ENCODE measurements around the gene CLCC1. TPM values are rescaled to one million over a fixed set of nuclear protein-coding genes. Genes with fewer than 3 reads are reported as not detected.

CLCC1 gene
- total and polyA plus RNA-seq, 2 experiments from 2014 or later: 16.6 to 18.4 TPM

DNA sequence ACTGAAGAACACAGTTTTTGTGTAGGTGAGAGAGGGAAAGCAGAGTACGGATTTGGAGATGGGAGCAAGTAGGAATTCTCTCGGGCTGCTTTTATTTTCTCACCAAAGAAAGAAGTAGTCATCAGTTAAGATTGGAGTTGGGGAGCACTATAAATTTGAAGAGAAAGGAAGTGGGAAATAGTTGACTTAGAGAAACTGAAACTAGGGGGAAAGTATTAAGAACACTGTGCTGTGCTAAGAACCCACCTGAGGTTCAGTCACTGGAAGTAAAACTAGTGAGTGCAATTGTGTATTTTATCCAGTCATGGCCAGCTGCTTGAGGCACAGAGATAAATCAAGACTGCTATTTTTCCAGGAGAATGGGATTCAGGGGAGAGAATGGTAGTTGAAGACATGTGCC, 37.4 kb downstream of the CLCC1 start:
- H3K4me1 Mint-ChIP-seq: no peaks in the 10 kb centered on the region
- H3K27ac ChIP-seq (ENCODE audit: low read depth): no peak overlapping the region
- no peak overlapping the region for H3K4me3 ChIP-seq
- H2AFZ ChIP-seq: no peak overlapping the region
- no peak for ATAC-seq
- peaks cover 21% of the 10 kb centered on the region for H3K36me3 ChIP-seq (ENCODE audit: insufficient read depth)
- no peaks in the 10 kb centered on the region for H3K27me3 ChIP-seq (ENCODE audit: insufficient read depth)
- no peaks in the 10 kb centered on the region for H3K4me1 ChIP-seq (ENCODE audit: insufficient read depth)
- TF ChIP-seq, protein P1, sequence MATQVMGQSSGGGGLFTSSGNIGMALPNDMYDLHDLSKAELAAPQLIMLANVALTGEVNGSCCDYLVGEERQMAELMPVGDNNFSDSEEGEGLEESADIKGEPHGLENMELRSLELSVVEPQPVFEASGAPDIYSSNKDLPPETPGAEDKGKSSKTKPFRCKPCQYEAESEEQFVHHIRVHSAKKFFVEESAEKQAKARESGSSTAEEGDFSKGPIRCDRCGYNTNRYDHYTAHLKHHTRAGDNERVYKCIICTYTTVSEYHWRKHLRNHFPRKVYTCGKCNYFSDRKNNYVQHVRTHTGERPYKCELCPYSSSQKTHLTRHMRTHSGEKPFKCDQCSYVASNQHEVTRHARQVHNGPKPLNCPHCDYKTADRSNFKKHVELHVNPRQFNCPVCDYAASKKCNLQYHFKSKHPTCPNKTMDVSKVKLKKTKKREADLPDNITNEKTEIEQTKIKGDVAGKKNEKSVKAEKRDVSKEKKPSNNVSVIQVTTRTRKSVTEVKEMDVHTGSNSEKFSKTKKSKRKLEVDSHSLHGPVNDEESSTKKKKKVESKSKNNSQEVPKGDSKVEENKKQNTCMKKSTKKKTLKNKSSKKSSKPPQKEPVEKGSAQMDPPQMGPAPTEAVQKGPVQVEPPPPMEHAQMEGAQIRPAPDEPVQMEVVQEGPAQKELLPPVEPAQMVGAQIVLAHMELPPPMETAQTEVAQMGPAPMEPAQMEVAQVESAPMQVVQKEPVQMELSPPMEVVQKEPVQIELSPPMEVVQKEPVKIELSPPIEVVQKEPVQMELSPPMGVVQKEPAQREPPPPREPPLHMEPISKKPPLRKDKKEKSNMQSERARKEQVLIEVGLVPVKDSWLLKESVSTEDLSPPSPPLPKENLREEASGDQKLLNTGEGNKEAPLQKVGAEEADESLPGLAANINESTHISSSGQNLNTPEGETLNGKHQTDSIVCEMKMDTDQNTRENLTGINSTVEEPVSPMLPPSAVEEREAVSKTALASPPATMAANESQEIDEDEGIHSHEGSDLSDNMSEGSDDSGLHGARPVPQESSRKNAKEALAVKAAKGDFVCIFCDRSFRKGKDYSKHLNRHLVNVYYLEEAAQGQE (IDR thresholded peaks at IDR 0.05; ENCODE audit: unreplicated experiment): no peak
- TF ChIP-seq, protein P2, sequence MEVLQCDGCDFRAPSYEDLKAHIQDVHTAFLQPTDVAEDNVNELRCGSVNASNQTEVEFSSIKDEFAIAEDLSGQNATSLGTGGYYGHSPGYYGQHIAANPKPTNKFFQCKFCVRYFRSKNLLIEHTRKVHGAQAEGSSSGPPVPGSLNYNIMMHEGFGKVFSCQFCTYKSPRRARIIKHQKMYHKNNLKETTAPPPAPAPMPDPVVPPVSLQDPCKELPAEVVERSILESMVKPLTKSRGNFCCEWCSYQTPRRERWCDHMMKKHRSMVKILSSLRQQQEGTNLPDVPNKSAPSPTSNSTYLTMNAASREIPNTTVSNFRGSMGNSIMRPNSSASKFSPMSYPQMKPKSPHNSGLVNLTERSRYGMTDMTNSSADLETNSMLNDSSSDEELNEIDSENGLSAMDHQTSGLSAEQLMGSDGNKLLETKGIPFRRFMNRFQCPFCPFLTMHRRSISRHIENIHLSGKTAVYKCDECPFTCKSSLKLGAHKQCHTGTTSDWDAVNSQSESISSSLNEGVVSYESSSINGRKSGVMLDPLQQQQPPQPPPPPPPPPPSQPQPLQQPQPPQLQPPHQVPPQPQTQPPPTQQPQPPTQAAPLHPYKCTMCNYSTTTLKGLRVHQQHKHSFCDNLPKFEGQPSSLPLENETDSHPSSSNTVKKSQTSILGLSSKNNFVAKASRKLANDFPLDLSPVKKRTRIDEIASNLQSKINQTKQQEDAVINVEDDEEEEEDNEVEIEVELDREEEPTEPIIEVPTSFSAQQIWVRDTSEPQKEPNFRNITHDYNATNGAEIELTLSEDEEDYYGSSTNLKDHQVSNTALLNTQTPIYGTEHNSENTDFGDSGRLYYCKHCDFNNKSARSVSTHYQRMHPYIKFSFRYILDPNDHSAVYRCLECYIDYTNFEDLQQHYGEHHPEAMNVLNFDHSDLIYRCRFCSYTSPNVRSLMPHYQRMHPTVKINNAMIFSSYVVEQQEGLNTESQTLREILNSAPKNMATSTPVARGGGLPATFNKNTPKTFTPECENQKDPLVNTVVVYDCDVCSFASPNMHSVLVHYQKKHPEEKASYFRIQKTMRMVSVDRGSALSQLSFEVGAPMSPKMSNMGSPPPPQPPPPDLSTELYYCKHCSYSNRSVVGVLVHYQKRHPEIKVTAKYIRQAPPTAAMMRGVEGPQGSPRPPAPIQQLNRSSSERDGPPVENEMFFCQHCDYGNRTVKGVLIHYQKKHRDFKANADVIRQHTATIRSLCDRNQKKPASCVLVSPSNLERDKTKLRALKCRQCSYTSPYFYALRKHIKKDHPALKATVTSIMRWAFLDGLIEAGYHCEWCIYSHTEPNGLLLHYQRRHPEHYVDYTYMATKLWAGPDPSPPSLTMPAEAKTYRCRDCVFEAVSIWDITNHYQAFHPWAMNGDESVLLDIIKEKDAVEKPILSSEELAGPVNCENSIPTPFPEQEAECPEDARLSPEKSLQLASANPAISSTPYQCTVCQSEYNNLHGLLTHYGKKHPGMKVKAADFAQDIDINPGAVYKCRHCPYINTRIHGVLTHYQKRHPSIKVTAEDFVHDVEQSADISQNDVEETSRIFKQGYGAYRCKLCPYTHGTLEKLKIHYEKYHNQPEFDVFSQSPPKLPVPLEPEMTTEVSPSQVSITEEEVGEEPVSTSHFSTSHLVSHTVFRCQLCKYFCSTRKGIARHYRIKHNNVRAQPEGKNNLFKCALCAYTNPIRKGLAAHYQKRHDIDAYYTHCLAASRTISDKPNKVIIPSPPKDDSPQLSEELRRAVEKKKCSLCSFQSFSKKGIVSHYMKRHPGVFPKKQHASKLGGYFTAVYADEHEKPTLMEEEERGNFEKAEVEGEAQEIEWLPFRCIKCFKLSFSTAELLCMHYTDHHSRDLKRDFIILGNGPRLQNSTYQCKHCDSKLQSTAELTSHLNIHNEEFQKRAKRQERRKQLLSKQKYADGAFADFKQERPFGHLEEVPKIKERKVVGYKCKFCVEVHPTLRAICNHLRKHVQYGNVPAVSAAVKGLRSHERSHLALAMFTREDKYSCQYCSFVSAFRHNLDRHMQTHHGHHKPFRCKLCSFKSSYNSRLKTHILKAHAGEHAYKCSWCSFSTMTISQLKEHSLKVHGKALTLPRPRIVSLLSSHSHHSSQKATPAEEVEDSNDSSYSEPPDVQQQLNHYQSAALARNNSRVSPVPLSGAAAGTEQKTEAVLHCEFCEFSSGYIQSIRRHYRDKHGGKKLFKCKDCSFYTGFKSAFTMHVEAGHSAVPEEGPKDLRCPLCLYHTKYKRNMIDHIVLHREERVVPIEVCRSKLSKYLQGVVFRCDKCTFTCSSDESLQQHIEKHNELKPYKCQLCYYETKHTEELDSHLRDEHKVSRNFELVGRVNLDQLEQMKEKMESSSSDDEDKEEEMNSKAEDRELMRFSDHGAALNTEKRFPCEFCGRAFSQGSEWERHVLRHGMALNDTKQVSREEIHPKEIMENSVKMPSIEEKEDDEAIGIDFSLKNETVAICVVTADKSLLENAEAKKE (CRISPR knock-in tag; IDR thresholded peaks at IDR 0.05): no peak
- TF ChIP-seq ZNF331 (CRISPR knock-in tag; IDR thresholded peaks at IDR 0.05; ENCODE audit: low read depth) (no peak), ZNF114 (CRISPR knock-in tag; IDR thresholded peaks at IDR 0.05) (no peak), CREB1 (CRISPR knock-in tag; IDR thresholded peaks at IDR 0.05; ENCODE audit: low read depth) (no peak)
- DNase-seq (ENCODE audit: low spot score): no peak
- H3K9me2 ChIP-seq (ENCODE audit: insufficient read depth): no peaks in the 10 kb centered on the region
- no peaks in the 10 kb centered on the region for H3K27me3 Mint-ChIP-seq (ENCODE audit: insufficient read depth, low read depth, poor library complexity)
- no peaks in the 10 kb centered on the region for H3F3A ChIP-seq (replicated peaks; ENCODE audit: low read depth)
- no peak overlapping the region for H3K4me3 Mint-ChIP-seq
- no peaks in the 10 kb centered on the region for H3K9me3 Mint-ChIP-seq
- no peak overlapping the region for H3K4me2 ChIP-seq
- H3K79me2 ChIP-seq (replicated peaks; ENCODE audit: insufficient read depth): no peaks in the 10 kb centered on the region
- H3K36me3 Mint-ChIP-seq (ENCODE audit: low read depth): peaks cover 16% of the 10 kb centered on the region
- no peak overlapping the region for H3K27ac Mint-ChIP-seq
- H4K20me1 ChIP-seq (replicated peaks; ENCODE audit: insufficient read depth): peaks cover 5% of the 10 kb centered on the region; the same call in 1 of the 2 replicates

Measured in GM23338 (cell line).